Thyroid gland (tissue), 4 donors: ENCODE results near the gene SPAG6. TPM values are rescaled to one million over a fixed set of nuclear protein-coding genes. Genes with fewer than 3 reads are reported as not detected.
A peak's percentile ranks its signal among the peaks of the same experiment; 100 is the strongest.

Experiments
- DNase-seq, 2 donors: peaks; one replicate each; pipeline ENCODE4 v3.0.0-alpha.2; 2019
- H3K27ac ChIP-seq, 3 donors: fragments of 200-600 bp; sonication (generic); 1 replicate in 2 of 3; 2 replicates in 1 of 3; pipeline ENCODE4 v1.5.1; 2016 to 2019; ENCODE audit warnings: mild to moderate bottlenecking in 1 of 3, moderate library complexity in 1 of 3
- H3K27me3 ChIP-seq: fragments of 200-600 bp; sonication (generic); one replicate; pipeline ENCODE4 v1.5.1; 2019
- H3K36me3 ChIP-seq, 2 donors: fragments of 200-600 bp; sonication (generic); one replicate each; pipeline ENCODE4 v1.5.1; 2016 to 2019
- H3K4me1 ChIP-seq, 2 donors: fragments of 200-600 bp; sonication (generic); one replicate each; pipeline ENCODE4 v1.5.1; 2017 to 2019
- H3K4me3 ChIP-seq, 3 donors: fragments of 200-600 bp; sonication (generic); replicated peaks in 1 of 3; 1 replicate in 2 of 3; 2 replicates in 1 of 3; pipeline ENCODE4 v1.5.1; 2016; ENCODE audit warnings: mild to moderate bottlenecking in 1 of 3
- H3K9me3 ChIP-seq: fragments of 200-600 bp; sonication (generic); one replicate; pipeline ENCODE4 v1.5.1; 2017
- CTCF ChIP-seq, 6 experiments: fragments of 200-600 bp in 3 of 6; fragments of 450-650 bp in 3 of 6; sonication (generic) in 3 of 6; IDR thresholded peaks; one replicate each; pipeline ENCODE4 v1.5.1; 2016 to 2019; ENCODE audit warnings: antibody characterized with exemption in 6 of 6, mild to moderate bottlenecking in 2 of 6, inconsistent platforms in 1 of 6, moderate library complexity in 1 of 6
- POLR2A ChIP-seq, 2 donors: fragments of 450-650 bp; IDR thresholded peaks; one replicate each; pipeline ENCODE4 v1.6.1; 2017; ENCODE audit warnings: antibody characterized with exemption in 2 of 2, mild to moderate bottlenecking in 2 of 2, moderate library complexity in 1 of 2
- WGBS, 2 donors: methylation state at CpG; one replicate each; pipeline ENCODE4 v1.1.5; 2017; 5-methylcytosine and 5-hydroxymethylcytosine counted together
- intact Hi-C: fragments of 100-400 bp; cut with DNase I; formaldehyde crosslinking; loops from one replicate; pipeline ENCODE4 v1.15.1; 2023
- total RNA-seq, 4 donors: library from RNA; depleted of rRNA; stranded (reverse); fragments of >200 nt; gene quantifications; one replicate each; pipeline ENCODE4 v1.2.3, GENCODE V29; 2016

The SPAG6 gene
- total RNA-seq, 4 donors from 2014 or later: 0.27 TPM; not detected in 3

GRCh38 chr10:22436893-22437619 lies 91.8 kb downstream of the SPAG6 start:
- WGBS, 2 donors: 1% methylated on average over 17 to 30 of the region's 85 CpGs
- no peaks in the 10 kb centered on the region for H3K36me3 ChIP-seq
- H3K27ac ChIP-seq: peak overlapping the region; percentile 98 to 99 (median 98)
- intact Hi-C loops: loop anchor here (5.0 kb wide), 1 partner anchor 95 kb away; no protein-coding TSS in a partner anchor
- H3K9me3 ChIP-seq: no peaks in the 10 kb centered on the region
- peak overlapping the region; percentile 59 to 65 (median 64) for H3K4me3 ChIP-seq
- H3K4me1 ChIP-seq: peaks cover 10 to 28% of the 10 kb centered on the region in 2 donors
- H3K27me3 ChIP-seq: no peaks in the 10 kb centered on the region
- TF ChIP-seq CTCF (IDR thresholded peaks at IDR 0.05) (peak in 1 of 6 experiments; percentile 13), POLR2A (IDR thresholded peaks at IDR 0.05) (peak in 1 of 2 donors; percentile 90)
- DNase-seq: peak; percentile 86 to 87

- DNase-seq: no peak
- H3K36me3 ChIP-seq: no peaks in the 10 kb centered on the region
- no peak for TF ChIP-seq CTCF (IDR thresholded peaks at IDR 0.05)
- no peak for TF ChIP-seq POLR2A (IDR thresholded peaks at IDR 0.05)
- H3K9me3 ChIP-seq: no peaks in the 10 kb centered on the region
- H3K27ac ChIP-seq: peak overlapping the region; percentile 98 to 99 (median 98)
- H3K27me3 ChIP-seq: no peaks in the 10 kb centered on the region
- intact Hi-C loops: loop anchor here (5.0 kb wide), 1 partner anchor 96 kb away; no protein-coding TSS in a partner anchor
- WGBS, 2 donors: 11 to 18% methylated on average over 16 to 27 of the region's 27 CpGs
- peak overlapping the region; percentile 59 to 65 (median 64) for H3K4me3 ChIP-seq
- H3K4me1 ChIP-seq: peaks cover 10 to 28% of the 10 kb centered on the region in 2 donors
Measured at GRCh38 chr10:22437620-22438588, 92.6 kb downstream of the SPAG6 start.

GRCh38 chr10:22438711-22439110 lies 93.4 kb downstream of the SPAG6 start:
- Histone ChIP-seq H3K4me1 (peaks cover 10 to 28% of the 10 kb centered on the region in 2 donors), H3K9me3 (no peaks in the 10 kb centered on the region), H3K4me3 (no peak overlapping the region), H3K27me3 (no peaks in the 10 kb centered on the region), H3K36me3 (no peaks in the 10 kb centered on the region), H3K27ac (peak overlapping the region in 1 of 3 donors; percentile 99)
- 86 to 87% methylated on average over 4 of the region's 4 CpGs for WGBS, 2 donors
- DNase-seq: no peak
- intact Hi-C loops: loop anchor here (5.0 kb wide), 1 partner anchor 96 kb away; no protein-coding TSS in a partner anchor
- TF ChIP-seq POLR2A (IDR thresholded peaks at IDR 0.05) (no peak), CTCF (IDR thresholded peaks at IDR 0.05) (no peak)

GRCh38 chr10:22442063-22442462 lies 96.8 kb downstream of the SPAG6 start:
- DNase-seq: no peak
- no peak for TF ChIP-seq POLR2A (IDR thresholded peaks at IDR 0.05)
- no peak for TF ChIP-seq CTCF (IDR thresholded peaks at IDR 0.05)
- intact Hi-C loops: no loop called here

More at GRCh38 chr10:22442063-22442462, 96.8 kb downstream of the SPAG6 start:
- no peaks in the 10 kb centered on the region for H3K36me3 ChIP-seq
- no peak overlapping the region for H3K4me3 ChIP-seq
- no peaks in the 10 kb centered on the region for H3K27me3 ChIP-seq
- no peaks in the 10 kb centered on the region for H3K9me3 ChIP-seq
- peaks cover 10 to 12% of the 10 kb centered on the region in 2 donors for H3K4me1 ChIP-seq
- H3K27ac ChIP-seq: no peak overlapping the region
